PC-3 (cell line): Measurements from ENCODE around the gene ASPN. TPM values are rescaled to one million over a fixed set of nuclear protein-coding genes. Genes with fewer than 3 reads are reported as not detected.

Experiments
- ATAC-seq: fragments of 200-7000 bp; cut with Tn5 transposase; 2 replicates; pipeline ENCODE4 v1.9.1; 2020; ENCODE audit warnings: mild to moderate bottlenecking, moderate library complexity
- BruUV-seq: library from RNA; stranded (reverse); fragments of 400-500 nt; replicated peaks from 2 replicates; lab custom pipeline; 2021; lab: Mats Ljungman, UMichigan
- CTCF ChIA-PET: fragments of 300-600 bp; sonication (Branson Sonifier 250); formaldehyde crosslinking; loops from one replicate; lab custom pipeline; 2022; ENCODE audit warnings: antibody characterized with exemption; lab: Charles Lee
- POLR2A ChIA-PET: fragments of 300-600 bp; sonication (Branson Sonifier 250); formaldehyde crosslinking; loops from one replicate; lab custom pipeline; 2022; ENCODE audit warnings: antibody characterized with exemption; ENCODE audit not compliant: unreplicated experiment; lab: Charles Lee
- DNase-seq: peaks from one replicate; pipeline ENCODE4 v3.0.0-alpha.2; 2015
- H2AFZ ChIP-seq: fragments of 300-600 bp; sonication (generic); 2 replicates; pipeline ENCODE4 v1.6.0; 2016; ENCODE audit warnings: antibody characterized with exemption, low read length
- H3F3A ChIP-seq: fragments of 300-600 bp; sonication (generic); one replicate; pipeline ENCODE4 v1.6.0; 2017; ENCODE audit warnings: antibody characterized with exemption, low read length, control low read depth, mild to moderate bottlenecking; ENCODE audit not compliant: unreplicated experiment
- H3K27ac ChIP-seq: fragments of 300-600 bp; sonication (generic); 2 replicates; pipeline ENCODE4 v1.5.1; 2016; ENCODE audit warnings: mild to moderate bottlenecking, low read length
- H3K27me3 ChIP-seq: fragments of 300-600 bp; sonication (generic); 2 replicates; pipeline ENCODE4 v1.6.1; 2016; ENCODE audit warnings: low read length, mixed read lengths
- H3K36me3 ChIP-seq: fragments of 300-600 bp; sonication (generic); 2 replicates; pipeline ENCODE4 v1.6.1; 2016; ENCODE audit warnings: low read depth, mixed run types, low read length, mixed read lengths
- H3K4me1 ChIP-seq: fragments of 300-600 bp; sonication (generic); 2 replicates; pipeline ENCODE4 v1.5.1; 2016; ENCODE audit warnings: low read length; ENCODE audit not compliant: insufficient read depth
- H3K4me2 ChIP-seq: fragments of 300-600 bp; sonication (generic); 2 replicates; pipeline ENCODE4 v1.6.0; 2016; ENCODE audit warnings: low read length
- H3K4me3 ChIP-seq: fragments of 300-600 bp; sonication (generic); 2 replicates; pipeline ENCODE4 v1.5.1; 2016; ENCODE audit warnings: mild to moderate bottlenecking, low read length, mixed read lengths
- H3K79me2 ChIP-seq: fragments of 300-600 bp; sonication (generic); 2 replicates; pipeline ENCODE4 v1.6.1; 2017; ENCODE audit warnings: low read length, mixed read lengths
- H3K9ac ChIP-seq: fragments of 300-600 bp; sonication (generic); 2 replicates; pipeline ENCODE4 v1.6.0; 2016; ENCODE audit warnings: mild to moderate bottlenecking, low read length
- H3K9me2 ChIP-seq: fragments of 300-600 bp; sonication (generic); replicated peaks from 2 replicates; pipeline ENCODE4 v1.6.1; 2016; ENCODE audit warnings: mixed run types, low read length, mixed read lengths
- H3K9me3 ChIP-seq: fragments of 300-600 bp; sonication (generic); 2 replicates; pipeline ENCODE4 v1.6.1; 2016; ENCODE audit warnings: low read length, mixed read lengths
- H4K20me1 ChIP-seq: fragments of 300-600 bp; sonication (generic); 2 replicates; pipeline ENCODE4 v1.6.1; 2016; ENCODE audit warnings: low read length, mixed read lengths
- EZH2 ChIP-seq: fragments of 300-600 bp; sonication (generic); IDR thresholded peaks from one replicate; pipeline ENCODE4 v1.6.1; 2017; ENCODE audit warnings: antibody characterized with exemption, mild to moderate bottlenecking, low read length; ENCODE audit not compliant: unreplicated experiment
- EZH2phosphoT487 ChIP-seq: fragments of 300-600 bp; sonication (generic); IDR thresholded peaks from 2 replicates; pipeline ENCODE4 v1.6.1; 2018; ENCODE audit warnings: mild to moderate bottlenecking, antibody characterized with exemption, low read length, borderline replicate concordance
- intact Hi-C: fragments of 100-400 bp; cut with micrococcal nuclease; formaldehyde crosslinking; loops from 2 replicates; pipeline ENCODE4 v1.9.0; 2023
- total RNA-seq: library from RNA; depleted of rRNA; stranded (reverse); fragments of >200 nt; gene quantifications from 2 replicates; pipeline ENCODE4 v1.2.3, GENCODE V29; 2014
- TF ChIP-seq, protein P1 (sequence below): fragments of 300-600 bp; sonication (generic); conservative IDR thresholded peaks from 2 replicates; pipeline ENCODE4 v1.5.1; 2017; ENCODE audit warnings: antibody characterized with exemption, low read depth, mild to moderate bottlenecking, low read length

The ASPN gene
- total RNA-seq, 1 experiment from 2014 or later: not detected

DNA sequence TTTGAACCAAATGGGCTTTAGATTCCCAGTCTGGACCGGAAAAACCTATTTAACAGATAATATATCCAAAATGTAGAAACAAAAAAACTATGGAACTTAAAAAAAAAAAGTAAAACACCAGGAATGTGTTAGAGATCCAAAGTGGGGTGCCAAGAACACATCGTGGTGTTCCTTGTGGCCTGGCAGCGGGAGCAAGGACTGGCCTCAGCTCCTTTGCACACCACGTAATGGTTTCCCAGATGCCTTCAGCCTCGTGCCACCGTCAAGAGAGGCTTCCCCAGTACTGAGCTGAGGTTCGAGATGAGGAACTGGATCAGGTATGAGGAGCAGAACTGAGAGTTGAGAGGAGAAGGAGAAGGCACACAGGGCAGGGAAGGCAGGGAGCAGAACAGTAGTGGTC lies 3.5 kb downstream of the ASPN start:
- H3K4me1 ChIP-seq: peaks cover 20% of the 10 kb centered on the region
- CTCF ChIA-PET: no interaction called here
- no peak overlapping the region for H3K4me3 ChIP-seq
- POLR2A ChIA-PET: no interaction called here
- H2AFZ ChIP-seq: no peak overlapping the region
- H3K9me2 ChIP-seq: no peaks in the 10 kb centered on the region
- H3K9me3 ChIP-seq: no peaks in the 10 kb centered on the region
- TF ChIP-seq EZH2: no peak
- TF ChIP-seq EZH2phosphoT487: no peak
- TF ChIP-seq, protein P1, sequence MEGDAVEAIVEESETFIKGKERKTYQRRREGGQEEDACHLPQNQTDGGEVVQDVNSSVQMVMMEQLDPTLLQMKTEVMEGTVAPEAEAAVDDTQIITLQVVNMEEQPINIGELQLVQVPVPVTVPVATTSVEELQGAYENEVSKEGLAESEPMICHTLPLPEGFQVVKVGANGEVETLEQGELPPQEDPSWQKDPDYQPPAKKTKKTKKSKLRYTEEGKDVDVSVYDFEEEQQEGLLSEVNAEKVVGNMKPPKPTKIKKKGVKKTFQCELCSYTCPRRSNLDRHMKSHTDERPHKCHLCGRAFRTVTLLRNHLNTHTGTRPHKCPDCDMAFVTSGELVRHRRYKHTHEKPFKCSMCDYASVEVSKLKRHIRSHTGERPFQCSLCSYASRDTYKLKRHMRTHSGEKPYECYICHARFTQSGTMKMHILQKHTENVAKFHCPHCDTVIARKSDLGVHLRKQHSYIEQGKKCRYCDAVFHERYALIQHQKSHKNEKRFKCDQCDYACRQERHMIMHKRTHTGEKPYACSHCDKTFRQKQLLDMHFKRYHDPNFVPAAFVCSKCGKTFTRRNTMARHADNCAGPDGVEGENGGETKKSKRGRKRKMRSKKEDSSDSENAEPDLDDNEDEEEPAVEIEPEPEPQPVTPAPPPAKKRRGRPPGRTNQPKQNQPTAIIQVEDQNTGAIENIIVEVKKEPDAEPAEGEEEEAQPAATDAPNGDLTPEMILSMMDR: no peak
- BruUV-seq: no TSS peak
- H3K27me3 ChIP-seq: no peaks in the 10 kb centered on the region
- no peak overlapping the region for H3K4me2 ChIP-seq
- no peak overlapping the region for H3K27ac ChIP-seq
- intact Hi-C loops: no loop called here
- no peak overlapping the region for H3K9ac ChIP-seq
- ATAC-seq: no peak
- no peaks in the 10 kb centered on the region for H3K36me3 ChIP-seq
- no peaks in the 10 kb centered on the region for H3K79me2 ChIP-seq
- H3F3A ChIP-seq: no peaks in the 10 kb centered on the region
- DNase-seq: no peak
- H4K20me1 ChIP-seq: no peaks in the 10 kb centered on the region

DNA sequence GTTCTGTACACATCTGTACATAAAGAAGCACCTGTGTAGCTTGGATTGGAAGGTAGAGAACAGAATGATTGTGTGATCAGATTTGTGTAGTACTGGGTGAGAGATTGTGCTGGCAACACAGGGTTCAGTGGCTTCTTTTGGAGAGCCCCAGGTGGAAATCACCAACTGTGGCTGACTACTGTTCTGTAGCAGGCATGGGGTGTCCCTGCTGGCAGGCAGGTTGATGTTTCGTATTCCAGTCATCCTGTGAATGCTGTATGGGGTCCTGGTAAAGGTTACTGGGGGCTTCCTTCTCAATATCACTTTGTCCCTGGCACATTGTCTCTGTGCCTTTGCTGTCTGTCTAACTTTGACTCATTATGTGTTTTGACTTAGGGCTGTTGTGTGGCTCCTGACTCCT lies 5.3 kb downstream of the ASPN start:
- CTCF ChIA-PET: no interaction called here
- no TSS peak for BruUV-seq
- POLR2A ChIA-PET: no interaction called here

DNA sequence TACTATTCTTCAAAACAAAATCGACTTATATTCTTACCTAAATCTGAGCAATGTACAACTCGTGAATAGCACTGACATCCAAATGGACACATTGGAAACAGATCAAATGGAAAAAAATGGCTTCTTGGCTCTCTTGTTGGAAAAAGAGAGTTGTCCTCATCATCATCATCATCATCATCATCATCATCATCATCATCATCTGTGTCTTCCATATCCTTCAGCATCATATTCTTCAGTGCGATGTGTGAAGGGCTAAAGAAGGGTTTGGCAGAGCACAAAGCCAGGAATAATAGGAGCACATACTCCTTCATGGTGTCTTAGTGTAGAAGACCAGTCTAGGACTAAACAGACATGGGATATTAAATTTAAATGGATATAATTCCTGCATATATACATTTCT lies 7.7 kb downstream of the ASPN start:
- H3K4me1 ChIP-seq: no peaks in the 10 kb centered on the region
- intact Hi-C loops: no loop called here
- no peak overlapping the region for H3K27ac ChIP-seq
- H2AFZ ChIP-seq: no peak overlapping the region
- H3K9ac ChIP-seq: no peak overlapping the region
- TF ChIP-seq EZH2phosphoT487 (no peak), EZH2 (no peak)
- TF ChIP-seq, protein P1: no peak
- no TSS peak for BruUV-seq
- no peaks in the 10 kb centered on the region for H3K27me3 ChIP-seq
- no peaks in the 10 kb centered on the region for H3K9me3 ChIP-seq
- DNase-seq (no peak), ATAC-seq (no peak)
- no peaks in the 10 kb centered on the region for H3K79me2 ChIP-seq
- POLR2A ChIA-PET: no interaction called here
- H3K4me2 ChIP-seq: no peak overlapping the region
- H3K9me2 ChIP-seq: no peaks in the 10 kb centered on the region
- H4K20me1 ChIP-seq: no peaks in the 10 kb centered on the region
- CTCF ChIA-PET: no interaction called here
- H3K36me3 ChIP-seq: no peaks in the 10 kb centered on the region
- H3F3A ChIP-seq: no peaks in the 10 kb centered on the region
- no peak overlapping the region for H3K4me3 ChIP-seq

More for the DNA sequence above, 5.3 kb downstream of the ASPN start:
- no peak for DNase-seq
- TF ChIP-seq EZH2phosphoT487 (no peak), EZH2 (no peak)
- TF ChIP-seq, protein P1: no peak
- Histone ChIP-seq H3K9me3 (no peaks in the 10 kb centered on the region), H3K79me2 (no peaks in the 10 kb centered on the region), H2AFZ (no peak overlapping the region), H3K9me2 (no peaks in the 10 kb centered on the region), H3K27ac (no peak overlapping the region), H3K4me1 (peaks cover 17% of the 10 kb centered on the region), H3K4me3 (no peak overlapping the region), H3K4me2 (no peak overlapping the region), H3K27me3 (no peaks in the 10 kb centered on the region), H3K36me3 (no peaks in the 10 kb centered on the region), H4K20me1 (no peaks in the 10 kb centered on the region), H3F3A (no peaks in the 10 kb centered on the region), H3K9ac (no peak overlapping the region)
- intact Hi-C loops: no loop called here
- no peak for ATAC-seq
